Sciatic nerve (tissue), 2 donors: ENCODE results near the gene RNF166. TPM values are rescaled to one million over a fixed set of nuclear protein-coding genes. Genes with fewer than 3 reads are reported as not detected.

Experiments used
- ATAC-seq: fragments of 200-7000 bp; cut with Tn5 transposase; one replicate; pipeline ENCODE4 v1.9.1; 2020; ENCODE audit warnings: mild to moderate bottlenecking, moderate library complexity
- DNase-seq: peaks from one replicate; pipeline ENCODE4 v3.0.0-alpha.2; 2020; ENCODE audit warnings: low spot score
- intact Hi-C: fragments of 100-400 bp; cut with DNase I; formaldehyde crosslinking; loops from one replicate; pipeline ENCODE4 v1.14.2; 2022
- total RNA-seq: library from RNA; stranded (reverse); fragmentation: NEBNext Ultra II Directional; extraction: Animal tissue kit (Norgen Biotek cat#: 25700); gene quantifications from one replicate; pipeline ENCODE4 v1.2.1, GENCODE V29; 2021
- donor health status: DM: no; HTN: no; CAD: no.
- donor health status: DM: no; HTN: no; CAD: no.

Gene RNF166
- total RNA-seq, 1 donor from 2014 or later, result 28.6 TPM

- DNase-seq, result peak; percentile 98
- intact Hi-C loops, result no loop called here
These were observed 43.2 kb downstream of the RNF166 start, which contains the start of gene MVD for GRCh38 chr16:88662843-88663606. Gene MVD, minus strand, starts transcription at chr16:88663091. Its CDS starts 11 bp downstream, at chr16:88663080.

GRCh38 chr16:88662222-88662842, 43.9 kb downstream of the RNF166 start:
- intact Hi-C loops, result no loop called here
- DNase-seq (no peak), ATAC-seq (no peak)

More at GRCh38 chr16:88662843-88663606, 43.2 kb downstream of the RNF166 start, which contains the start of gene MVD:
- peak; percentile 100 for ATAC-seq

DNA sequence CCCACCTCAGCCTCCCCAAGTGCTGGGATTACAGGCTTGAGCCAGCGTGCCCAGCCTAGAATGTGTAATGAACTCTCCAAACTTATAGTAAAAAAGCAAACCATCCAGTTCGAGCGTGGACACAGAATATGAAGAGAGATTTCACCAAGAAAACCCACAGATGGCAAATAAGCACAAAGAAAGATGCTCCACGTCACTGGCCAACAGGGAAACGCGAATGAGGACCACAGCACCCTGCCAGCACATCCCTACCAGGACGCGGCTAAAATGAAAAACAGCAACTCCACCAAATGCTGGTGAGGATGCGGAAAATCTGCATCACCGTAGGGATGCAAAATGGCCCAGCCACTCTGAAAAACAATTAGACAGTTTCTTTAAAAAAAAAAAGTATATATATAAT, 44.7 kb downstream of the RNF166 start:
- ATAC-seq, result no peak
- no peak for DNase-seq
- intact Hi-C loops, result no loop called here

DNA sequence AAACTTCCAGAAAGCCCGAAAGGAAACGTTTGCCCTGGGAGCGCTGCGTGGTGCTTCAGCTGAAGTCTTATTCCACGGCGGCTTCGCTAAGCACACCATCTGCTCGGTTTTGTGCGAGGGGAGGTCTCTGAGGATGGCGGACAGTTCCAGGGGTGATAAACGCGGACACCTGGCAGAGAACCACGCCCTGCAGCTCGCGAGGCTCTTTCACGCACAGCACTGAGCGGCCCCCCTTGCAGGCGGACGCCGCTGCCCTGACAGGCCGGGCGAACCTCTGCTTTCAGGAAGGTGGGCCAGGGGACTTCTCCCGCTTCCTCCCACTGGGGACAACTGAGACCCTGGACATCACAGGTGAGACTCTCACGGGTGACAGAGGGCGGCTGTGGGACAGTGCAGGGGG, 47.0 kb downstream of the RNF166 start:
- intact Hi-C loops, result no loop called here
- no peak for DNase-seq
- ATAC-seq, result no peak

DNA sequence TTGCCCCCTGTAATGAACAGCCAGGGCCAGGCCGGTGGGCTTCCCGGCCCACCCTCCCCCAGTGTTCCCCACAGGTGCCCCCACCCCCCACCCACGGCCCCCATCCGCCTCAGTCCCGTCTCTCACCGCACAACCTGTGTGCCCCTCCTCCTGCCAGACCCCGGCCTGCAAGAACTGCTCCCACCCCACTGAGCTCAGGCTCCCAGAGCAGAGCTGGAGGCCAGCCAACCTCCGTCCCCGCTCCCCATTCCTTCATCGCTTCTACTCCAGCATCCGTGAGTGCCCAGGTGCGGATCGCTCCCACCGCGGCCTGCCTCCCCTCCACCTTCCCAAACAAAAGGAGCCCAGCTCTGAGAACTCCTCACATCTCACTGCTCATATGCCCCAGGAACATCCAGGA, 47.5 kb downstream of the RNF166 start:
- ATAC-seq (no peak), DNase-seq (no peak)
- intact Hi-C loops, result no loop called here

- no peak for ATAC-seq
- intact Hi-C loops, result no loop called here
These were observed 48.8 kb downstream of the RNF166 start for GRCh38 chr16:88657371-88657770.

DNA sequence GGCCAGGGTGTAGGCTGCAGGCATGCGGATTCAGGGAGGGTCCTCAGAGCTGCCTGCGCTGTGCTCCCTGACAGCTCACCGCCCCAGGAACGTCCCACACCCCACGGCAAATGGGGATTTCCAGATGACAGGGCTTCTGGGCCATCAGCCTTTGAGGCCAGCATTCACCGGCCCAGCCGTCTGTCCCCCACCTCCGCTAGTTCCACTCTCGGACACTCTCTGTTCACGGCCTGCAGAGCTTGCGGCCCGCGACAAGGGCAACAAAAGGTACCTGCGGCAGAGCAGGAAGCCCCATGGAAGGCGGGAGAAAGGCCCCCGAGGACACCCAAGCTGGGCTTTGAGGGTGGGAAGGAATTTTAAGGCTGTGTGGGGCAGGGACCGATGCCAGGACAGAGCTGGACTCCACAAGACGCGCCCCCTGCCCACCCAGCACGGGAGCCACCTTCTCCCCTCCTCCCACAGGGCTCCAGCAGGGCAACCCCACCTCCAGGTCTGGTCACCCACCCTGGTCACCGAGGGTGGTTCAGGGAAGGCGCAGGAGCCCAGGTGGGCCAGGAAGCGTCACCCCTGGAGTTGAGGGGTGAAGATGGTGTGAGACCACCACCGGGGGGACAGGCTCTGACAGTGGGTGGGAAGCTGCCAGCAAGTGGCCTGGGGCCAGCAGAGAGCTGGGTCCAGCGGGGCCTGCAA, 49.8 kb downstream of the RNF166 start:
- DNase-seq, result no peak
- intact Hi-C loops, result no loop called here
- ATAC-seq, result no peak

More at GRCh38 chr16:88657371-88657770, 48.8 kb downstream of the RNF166 start:
- no peak for DNase-seq

DNA sequence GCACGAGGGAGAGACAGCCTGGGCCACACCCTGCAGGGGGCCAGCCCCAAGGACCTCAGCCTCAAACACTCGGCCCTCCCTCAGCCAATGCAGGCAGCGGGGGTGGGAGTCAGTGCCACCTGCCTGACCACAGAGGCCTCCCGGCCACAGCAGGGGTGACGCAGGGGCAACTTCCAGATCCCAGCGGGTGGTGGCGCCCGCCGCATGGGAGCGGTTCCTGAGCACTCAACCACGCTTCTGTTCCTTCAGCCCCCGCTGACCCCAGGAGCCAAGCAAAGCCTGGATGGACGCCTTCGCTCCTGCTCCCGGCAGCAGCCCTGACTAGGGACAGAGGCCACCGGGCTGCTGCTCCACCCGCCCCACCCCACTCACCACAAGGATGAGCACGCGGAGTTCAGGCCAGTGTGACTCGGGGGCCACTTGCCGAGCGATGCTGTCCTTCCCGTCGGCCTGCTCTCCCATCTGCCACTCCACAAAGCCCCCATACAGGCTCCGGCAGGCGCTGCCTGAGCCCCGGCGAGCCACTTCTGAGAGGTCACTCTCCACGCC, 50.4 kb downstream of the RNF166 start:
- no peak for ATAC-seq
- intact Hi-C loops, result no loop called here
- no peak for DNase-seq

DNA sequence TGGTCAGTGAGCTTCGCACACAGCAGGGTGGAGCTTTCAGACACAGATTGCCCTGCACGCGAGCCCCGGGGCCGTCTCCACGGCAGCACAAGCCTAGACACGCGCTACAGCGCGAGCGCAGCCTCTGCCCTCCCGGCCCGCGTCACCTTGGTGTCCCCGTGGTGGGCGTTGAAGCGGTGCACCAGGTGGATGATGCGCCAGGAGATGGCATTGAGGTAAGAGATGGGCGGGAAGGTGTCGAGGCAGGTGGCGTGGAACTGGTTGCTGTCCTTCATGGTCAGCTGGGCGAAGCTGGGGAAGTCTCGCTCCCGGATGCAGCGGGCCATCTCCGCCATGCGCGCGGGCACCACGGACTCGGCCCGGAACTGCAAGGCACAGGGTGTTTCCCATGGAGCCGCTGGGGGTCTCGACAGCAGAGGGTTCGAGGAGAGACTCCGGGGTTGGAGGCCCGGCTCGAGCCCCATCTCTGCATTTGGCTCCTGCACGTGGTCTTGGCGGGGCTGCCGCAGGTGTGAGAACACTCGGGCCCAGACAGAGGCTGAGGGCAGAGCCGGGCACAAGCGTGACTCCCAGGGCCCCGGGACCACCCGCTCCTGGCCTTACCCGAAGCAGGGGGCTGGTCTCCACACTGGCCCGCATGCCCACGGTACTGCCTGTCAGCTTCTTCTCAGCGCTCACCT, 51.0 kb downstream of the RNF166 start:
- ATAC-seq (no peak), DNase-seq (no peak)
- intact Hi-C loops, result no loop called here

GRCh38 chr16:88654363-88655052, 51.7 kb downstream of the RNF166 start:
- DNase-seq (no peak), ATAC-seq (no peak)
- intact Hi-C loops, result no loop called here

DNA sequence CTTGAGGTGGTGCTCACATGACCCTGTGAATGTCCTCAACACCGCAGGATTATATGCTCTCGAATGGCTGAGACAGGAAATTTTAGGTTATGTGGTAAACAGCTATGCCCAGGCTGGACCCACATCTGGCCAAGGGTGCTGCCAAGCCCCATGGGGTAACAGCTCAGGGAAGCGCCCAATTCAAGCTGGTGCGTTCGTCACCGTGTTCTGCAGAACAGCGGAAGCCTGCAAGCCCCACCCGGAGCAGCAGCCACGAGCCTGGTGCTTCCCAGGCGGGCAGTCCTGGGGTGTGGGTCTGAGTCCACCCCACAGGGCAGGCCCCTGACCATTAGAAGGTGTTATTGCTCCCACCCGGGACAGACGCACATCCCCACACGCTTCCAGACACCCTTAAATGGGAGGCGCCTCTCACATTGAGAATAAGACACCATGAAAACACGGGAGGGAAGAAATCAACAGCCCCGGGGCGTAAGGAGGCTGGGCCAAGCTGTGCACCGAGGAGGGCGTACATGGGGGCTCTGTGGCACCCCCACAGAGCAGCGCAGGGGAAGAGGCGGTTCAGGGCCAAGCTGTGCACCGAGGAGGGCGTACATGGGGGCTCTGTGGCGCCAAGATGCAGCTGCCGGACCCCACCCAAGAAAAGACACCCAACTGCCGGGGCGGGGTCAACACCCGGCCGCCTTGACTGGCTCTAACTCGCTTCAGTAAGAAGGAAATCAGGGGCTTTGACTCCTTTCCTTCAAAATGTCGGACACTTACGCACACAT, 52.4 kb downstream of the RNF166 start:
- ATAC-seq, result no peak
- intact Hi-C loops, result no loop called here
- DNase-seq, result no peak

DNA sequence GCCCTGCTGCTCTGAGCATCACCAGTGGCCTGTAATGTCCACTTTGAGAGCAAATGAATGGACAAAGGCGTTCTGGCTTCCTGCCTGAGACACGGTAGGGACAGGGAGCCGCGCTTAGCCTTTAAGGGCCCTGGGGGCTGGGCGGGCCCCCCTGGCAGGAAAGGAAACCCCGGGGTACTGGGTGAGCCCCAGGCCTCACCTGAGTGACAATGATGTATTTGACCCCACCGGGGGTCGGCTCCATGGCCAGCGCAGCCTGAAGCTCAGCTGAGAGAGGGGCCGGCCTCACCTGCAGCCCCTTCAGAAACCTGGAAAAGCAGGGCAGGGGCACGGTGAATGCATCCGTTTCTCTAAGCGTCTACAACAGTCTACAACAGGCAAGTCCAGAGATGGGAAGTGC, 53.1 kb downstream of the RNF166 start:
- no peak for ATAC-seq
- DNase-seq, result no peak
- intact Hi-C loops, result no loop called here

DNA sequence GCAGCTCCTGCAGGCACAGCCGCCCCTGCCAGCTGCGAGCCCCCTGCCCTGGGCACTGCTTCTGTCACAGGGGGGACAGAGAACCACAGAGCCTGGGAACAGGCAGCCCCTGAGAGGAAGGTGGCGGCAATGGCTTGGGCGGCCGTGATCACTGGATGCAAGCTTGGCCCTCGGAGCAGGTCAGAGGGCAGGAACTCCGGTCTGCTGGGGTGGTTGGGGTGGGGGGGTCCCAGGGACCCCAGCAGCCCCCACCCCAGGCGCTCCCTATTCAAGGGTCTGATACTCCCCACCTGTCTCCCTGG, 53.5 kb downstream of the RNF166 start:
- DNase-seq (no peak), ATAC-seq (no peak)
- intact Hi-C loops, result no loop called here

DNA sequence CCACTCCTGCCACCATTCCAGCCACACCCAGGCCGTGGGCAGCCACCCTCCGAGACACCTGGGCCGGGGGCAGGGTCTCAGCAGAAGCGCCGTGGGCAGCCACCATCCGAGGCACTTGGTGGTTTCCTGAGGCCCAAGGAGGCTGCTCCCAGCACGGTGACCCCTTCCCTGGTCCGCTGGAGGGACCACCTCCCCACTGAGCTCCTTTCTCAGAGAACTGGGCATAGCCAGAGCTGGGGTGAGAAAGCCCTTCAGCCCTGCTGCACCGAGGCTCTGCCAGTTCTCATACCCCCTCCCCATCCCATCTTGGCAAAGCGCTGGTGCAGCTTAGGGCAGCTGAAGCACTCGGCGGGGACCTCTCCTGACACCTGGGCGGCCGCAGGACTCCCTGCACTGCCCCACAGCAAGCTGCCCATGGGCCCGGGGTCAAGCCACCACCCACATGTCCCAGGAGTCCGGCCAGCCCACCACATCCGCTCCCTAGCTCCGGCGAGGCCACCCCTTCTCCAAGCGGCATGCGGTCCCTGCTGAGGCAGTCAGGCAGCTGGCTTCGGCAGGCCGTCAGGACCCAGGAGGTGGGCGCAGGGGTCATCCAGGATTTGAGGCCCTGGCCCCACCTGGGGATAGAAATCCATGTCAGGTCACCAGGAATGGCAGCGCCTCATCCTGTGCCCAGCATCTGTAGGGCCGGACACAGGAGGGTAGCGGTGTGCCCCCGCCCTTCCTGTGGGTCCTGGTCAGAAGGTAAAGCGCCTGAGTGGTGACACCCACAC, 54.0 kb downstream of the RNF166 start:
- ATAC-seq (no peak), DNase-seq (no peak)
- intact Hi-C loops, result no loop called here

GRCh38 chr16:88651276-88651988, 54.8 kb downstream of the RNF166 start:
- ATAC-seq (peak; percentile 31), DNase-seq (no peak)
- intact Hi-C loops, result no loop called here

DNA sequence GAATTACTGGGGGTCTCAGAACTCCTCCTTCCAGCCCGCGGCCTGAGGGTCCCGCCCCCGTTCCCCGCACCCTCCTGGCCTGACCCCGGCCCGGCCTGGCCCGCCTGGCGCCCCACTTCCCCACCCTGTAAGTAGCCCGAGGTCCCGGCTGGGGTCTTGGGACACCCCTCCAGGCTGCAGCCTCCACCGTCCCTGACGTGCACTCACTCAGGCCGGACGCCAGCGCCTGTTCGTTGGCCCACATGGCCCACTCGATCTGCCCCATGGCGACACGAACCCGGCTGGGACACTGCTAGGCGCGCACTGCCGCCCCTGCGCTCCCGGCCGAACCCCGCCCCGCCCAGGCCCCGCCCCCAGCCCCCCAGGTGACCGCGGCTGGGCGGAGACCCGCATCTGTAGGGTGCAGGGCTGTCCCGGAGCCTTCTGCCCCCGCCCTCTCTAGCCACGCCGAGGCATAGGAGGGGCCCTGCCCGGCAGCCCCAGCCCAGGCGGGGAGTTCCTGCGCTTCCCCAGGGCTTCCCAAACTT, 55.4 kb downstream of the RNF166 start, which contains the start of gene CYBA:
CYBA (minus strand) TSS at position 305 of the 527 bp plus-strand sequence; CDS start at position 265, 40 bp downstream.
- intact Hi-C loops, result no loop called here
- ATAC-seq (peak; percentile 88), DNase-seq (peak; percentile 81)
